Stomach (tissue), 4 donors: ENCODE results near the gene CITED4.

ENCODE experiments used
- CTCF ChIP-seq, 7 experiments: fragments of 450-650 bp in 4 of 7; fragments of 200-600 bp in 3 of 7; sonication (generic) in 3 of 7; IDR thresholded peaks; one replicate each; pipeline ENCODE4 v1.5.1; 2016 to 2019; ENCODE audit warnings: antibody characterized with exemption in 7 of 7, control low read depth in 2 of 7, mild to moderate bottlenecking in 1 of 7
- EP300 ChIP-seq: sonication (generic); formaldehyde crosslinking; IDR thresholded peaks from one replicate; pipeline ENCODE4 v1.6.1; 2017; ENCODE audit warnings: antibody characterized with exemption
- POLR2A ChIP-seq, 4 donors: fragments of 450-650 bp; IDR thresholded peaks; one replicate each; pipeline ENCODE4 v1.6.1; 2016; ENCODE audit warnings: antibody characterized with exemption in 4 of 4, control low read depth in 2 of 4, mild to moderate bottlenecking in 1 of 4, moderate library complexity in 1 of 4
- POLR2AphosphoS5 ChIP-seq, 3 donors: sonication (generic); formaldehyde crosslinking; IDR thresholded peaks; one replicate each; pipeline ENCODE4 v1.6.1; 2016; ENCODE audit warnings: antibody characterized with exemption in 3 of 3

- TF ChIP-seq POLR2A (IDR thresholded peaks at IDR 0.05) (no peak), POLR2AphosphoS5 (IDR thresholded peaks at IDR 0.05) (no peak), CTCF (IDR thresholded peaks at IDR 0.05) (no peak), EP300 (no peak)
Observed at GRCh38 chr1:40884055-40884795, 22.1 kb upstream of the CITED4 start.
